Measurements from ENCODE around the gene BRCC3.

The BRCC3 gene

DNA sequence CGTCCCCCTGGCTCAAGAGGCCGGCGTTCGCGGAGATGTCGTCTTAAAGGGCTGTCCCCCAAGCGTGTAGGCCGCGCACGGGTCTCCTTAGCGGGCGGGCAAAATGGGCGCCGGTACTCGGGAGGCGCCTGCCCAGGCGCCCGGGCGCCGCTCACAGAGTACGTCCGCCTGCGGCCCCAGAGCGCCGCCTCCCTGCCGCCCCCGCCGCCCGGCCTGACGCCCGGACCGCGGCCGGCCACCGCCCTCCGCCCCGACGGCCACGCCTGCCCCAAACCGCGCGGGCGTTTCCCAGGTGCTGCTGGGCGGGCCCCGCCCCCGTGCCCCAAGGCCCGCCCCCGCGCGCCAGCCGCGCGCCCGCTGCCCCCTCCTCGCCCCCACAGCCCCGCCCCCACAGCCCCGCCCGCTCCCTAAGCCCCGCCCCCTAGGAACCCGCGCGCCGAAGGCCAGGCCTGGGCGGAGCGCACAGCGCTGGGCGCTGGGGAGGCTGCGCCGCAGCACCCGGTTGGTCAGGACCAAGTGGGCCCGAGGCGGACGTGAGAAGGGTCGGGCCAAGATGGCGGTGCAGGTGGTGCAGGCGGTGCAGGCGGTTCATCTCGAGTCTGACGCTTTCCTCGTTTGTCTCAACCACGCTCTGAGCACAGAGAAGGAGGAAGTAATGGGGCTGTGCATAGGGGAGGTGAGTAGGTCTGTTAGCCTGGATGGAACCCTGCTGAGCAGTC is at the start of gene BRCC3, which contains the start of the genes CMC4 and MTCP1:
TSS of gene BRCC3 (plus strand) at position 534 of the 719 bp plus-strand sequence. CDS start at position 554, 20 bp downstream.
TSS of gene CMC4 (minus strand) at position 162 of the 719 bp plus-strand sequence. CDS start 7,113 bp downstream, outside the sequence.
TSS of gene MTCP1 (minus strand) at position 162 of the 719 bp plus-strand sequence. CDS start 5,126 bp downstream, outside the sequence.
- no peak for DNase-seq (ENCODE audit: low read depth, low spot score)

DNA sequence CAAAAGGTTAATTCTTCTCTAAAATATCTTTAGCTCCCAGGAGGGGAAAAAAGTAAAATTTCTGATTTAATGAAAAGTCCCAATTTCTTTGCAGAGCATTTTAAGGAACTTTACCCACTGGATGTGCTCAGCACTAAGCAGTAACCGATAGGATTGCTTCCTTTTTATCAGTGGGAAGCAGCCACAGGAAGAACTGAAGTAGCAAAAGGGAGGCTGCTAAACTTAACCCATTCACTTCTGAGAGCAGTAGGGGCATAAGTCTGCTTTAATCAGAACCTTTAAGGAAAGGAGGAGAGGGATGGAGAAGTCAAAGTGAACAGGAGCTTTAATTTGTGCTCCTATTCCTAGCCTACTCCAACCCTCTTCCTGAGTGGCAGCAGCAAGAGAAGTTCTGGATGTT is 48.7 kb upstream of the BRCC3 start, which contains the start of gene F8:
TSS of gene F8 (minus strand) at position 139 of the 400 bp plus-strand sequence. CDS start 171 bp downstream, outside the sequence.
- no peak for DNase-seq (ENCODE audit: low read depth, low spot score)

DNA sequence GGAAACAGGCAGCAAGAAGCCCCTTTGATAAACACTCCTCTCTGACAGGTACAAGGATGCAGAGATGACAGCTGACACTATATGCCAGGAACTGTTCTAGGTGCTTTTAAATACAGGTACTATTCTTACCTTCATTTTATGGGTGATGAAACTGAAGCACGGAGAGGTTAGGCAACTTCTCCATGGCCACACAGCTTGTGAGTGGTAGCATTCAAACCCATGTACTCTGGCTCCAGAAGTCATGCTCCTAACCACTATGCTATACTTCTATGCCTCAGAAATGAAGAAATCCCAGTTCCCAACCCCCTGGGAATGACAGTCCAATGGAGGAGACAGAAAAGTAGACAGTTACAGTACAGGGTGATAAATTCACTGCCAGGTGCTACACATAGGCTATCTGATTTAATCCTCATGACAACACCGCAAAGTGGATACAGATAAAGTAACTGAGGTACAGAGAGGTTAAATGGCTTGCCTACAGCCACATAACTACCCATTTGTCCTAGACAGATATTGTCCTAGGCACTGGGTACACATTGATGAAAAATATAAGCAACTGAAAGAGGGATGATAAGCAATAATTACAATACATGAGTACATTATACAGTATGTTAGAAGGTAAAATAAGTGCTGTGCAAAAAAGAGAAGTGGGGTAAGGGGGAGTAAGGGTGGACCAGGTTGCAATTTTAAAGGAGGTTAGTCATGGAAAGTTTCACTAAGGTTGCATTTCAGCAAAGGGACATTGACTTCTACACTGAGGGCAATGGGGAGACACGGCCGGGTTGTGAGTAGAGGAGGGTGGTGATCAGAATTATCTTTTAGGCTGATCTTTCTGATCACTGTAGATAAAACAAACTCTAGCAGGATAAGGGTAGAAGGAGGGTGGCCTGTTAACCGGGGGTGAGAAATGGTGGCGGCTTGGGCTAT is 47.1 kb upstream of the BRCC3 start:
- no peak for DNase-seq (ENCODE audit: low read depth, low spot score)

DNA sequence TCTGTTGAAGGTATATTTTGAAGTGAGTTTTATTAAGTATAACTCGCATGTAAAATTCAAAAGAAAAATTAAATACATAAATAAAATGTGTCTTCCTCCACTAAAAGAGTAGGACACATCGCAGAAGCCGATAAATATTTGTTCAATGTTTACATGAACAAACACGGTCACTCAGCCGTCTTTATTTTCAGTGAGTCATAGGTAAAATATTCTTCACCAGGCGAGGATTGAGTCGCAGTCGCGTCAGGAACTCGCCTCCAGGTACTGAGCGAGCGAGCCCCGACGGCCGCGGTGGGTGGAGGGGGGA is 44.9 kb upstream of the BRCC3 start:
- no peak for DNase-seq (ENCODE audit: low read depth, low spot score)

DNA sequence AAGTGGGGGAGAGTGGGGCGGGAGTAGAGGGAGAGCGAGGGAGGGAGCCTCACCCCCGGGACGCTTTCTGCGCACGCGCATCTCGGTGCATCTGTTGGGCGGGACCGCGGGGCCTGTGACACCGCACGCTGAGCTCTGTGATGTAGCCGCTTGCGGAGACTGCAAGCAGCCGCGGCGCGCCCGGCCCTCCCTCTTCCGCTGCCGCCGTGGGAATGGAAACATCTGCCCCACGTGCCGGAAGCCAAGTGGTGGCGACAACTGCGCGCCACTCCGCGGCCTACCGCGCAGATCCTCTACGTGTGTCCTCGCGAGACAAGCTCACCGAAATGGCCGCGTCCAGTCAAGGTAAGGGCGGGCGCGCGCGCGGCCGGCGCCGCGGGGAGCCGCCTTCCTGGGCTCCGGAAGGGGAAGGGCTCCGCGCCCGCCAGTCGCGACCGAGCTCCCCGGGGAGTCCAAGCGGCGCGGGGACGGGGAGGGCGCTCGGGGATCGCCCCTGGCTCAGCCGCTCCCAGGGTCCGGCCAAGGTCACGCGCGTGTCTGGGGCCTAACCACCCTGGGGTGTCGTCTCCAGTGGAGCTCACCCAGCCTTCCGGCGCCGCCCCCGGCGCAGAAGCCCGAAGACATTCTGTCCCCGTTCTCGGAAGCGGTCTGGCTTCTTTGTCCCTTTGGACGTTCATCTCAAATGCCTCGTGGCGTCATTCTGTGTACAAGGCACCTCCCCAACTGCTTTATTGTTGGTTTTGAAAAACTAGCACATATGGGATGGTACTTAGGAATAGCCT is 44.4 kb upstream of the BRCC3 start, which contains the start of gene FUNDC2:
TSS of gene FUNDC2 (plus strand) at position 118 of the 782 bp plus-strand sequence. CDS start at position 213, 95 bp downstream.
- peak; percentile 82 for DNase-seq (ENCODE audit: low read depth, low spot score)

DNA sequence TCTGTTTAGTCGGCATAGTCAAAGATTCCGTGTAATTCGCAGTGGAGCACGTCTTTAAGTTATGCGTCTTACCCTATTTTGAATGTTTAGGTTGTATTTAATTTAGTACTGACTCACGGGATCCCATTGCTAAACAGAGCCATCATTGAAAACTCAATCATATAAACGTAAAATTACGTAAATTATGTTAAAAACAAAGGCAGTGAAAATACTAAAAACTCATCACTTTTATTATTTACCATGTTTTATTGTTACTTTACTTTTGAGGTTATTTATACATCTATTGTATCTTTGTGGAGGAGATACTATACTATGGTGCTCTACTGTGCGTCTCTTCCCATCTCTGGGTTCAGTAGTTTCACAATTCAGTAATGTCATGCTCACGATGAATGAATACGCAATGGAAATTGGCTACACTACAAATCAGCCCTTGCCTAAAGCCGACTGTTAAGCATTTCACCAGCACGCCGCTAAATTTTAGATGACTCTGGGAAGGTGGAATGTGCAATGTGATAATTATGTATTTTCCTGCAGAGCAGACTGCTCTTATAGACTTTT is 43.7 kb upstream of the BRCC3 start:
- DNase-seq (ENCODE audit: low read depth, low spot score): peak; percentile 18

DNA sequence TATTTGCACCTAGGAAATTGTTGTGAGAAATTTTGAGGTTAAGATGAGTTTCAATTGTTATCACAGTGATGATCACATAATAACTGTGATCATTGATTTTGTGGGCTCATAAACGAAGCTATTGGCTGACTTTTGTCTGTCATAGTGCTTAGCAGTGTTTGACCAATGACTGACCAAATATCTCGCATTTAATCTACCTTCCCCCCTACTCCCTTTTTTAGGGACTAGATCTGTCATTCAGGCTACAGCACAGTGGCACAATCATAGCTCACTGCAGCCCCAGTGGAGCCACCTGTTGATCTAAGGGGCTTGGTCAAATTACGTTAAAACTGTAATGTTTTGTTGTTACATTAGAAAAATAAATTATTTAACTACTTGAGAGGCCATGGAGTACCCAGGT is 43.2 kb upstream of the BRCC3 start:
- no peak for DNase-seq (ENCODE audit: low read depth, low spot score)

DNA sequence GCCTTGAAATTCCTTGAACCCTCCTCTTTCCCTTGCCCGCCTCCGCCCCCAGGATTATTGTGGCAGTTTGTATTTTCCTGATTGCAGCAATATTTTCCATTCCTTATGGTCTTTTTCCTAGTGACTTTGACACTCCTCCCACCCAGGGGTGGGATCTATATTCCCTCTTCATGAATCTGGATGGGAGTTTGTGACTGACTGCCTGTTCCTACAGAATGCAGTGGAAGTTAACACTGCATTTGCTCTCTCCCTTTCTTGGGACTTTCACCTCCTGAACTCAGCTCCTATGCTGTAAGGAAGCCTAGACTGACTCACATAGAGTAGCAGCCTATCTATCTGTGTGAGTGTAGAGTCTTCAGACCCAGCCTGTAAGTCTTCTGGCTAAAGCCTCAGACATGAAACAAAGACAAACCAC is 42.4 kb upstream of the BRCC3 start:
- DNase-seq (ENCODE audit: low read depth, low spot score): no peak

DNA sequence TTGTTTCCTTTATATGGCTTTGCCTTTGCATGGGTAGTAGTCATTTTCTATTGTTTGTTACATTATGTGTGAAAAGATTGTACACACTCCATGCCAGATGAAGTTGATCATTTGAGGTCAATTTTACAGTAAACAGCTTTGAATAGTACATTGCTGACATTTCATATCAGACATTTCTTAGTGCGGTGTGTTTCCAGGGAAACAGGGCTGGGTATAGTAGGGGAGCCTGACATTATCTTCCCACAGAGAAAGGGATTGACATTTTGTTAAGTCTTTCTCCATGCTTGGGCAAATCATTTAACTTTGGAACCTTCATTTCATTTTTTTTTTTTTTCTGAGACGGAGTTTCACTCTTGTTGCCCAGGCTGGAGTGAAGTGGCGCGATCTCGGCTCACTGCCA is 39.7 kb upstream of the BRCC3 start:
- DNase-seq (ENCODE audit: low read depth, low spot score): no peak

DNA sequence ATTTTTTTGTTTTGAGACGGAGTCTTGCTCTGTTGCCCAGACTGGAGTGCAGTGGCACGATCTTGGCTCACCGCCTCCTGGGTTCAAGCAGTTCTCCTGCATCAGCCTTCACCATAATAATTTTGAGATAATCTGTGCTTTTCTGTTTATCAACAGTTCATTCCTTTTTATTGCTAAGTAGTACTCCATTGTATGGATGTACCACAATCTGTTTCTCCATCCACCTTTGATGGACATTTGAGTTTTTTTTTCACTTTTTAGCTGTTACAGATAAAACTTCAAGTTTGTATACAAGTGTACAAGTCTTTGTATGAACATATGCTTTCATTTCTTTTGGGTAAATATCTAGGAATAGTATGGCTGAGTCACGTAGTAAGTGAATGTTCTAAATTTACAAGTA is 35.6 kb upstream of the BRCC3 start:
- DNase-seq (ENCODE audit: low read depth, low spot score): no peak

DNA sequence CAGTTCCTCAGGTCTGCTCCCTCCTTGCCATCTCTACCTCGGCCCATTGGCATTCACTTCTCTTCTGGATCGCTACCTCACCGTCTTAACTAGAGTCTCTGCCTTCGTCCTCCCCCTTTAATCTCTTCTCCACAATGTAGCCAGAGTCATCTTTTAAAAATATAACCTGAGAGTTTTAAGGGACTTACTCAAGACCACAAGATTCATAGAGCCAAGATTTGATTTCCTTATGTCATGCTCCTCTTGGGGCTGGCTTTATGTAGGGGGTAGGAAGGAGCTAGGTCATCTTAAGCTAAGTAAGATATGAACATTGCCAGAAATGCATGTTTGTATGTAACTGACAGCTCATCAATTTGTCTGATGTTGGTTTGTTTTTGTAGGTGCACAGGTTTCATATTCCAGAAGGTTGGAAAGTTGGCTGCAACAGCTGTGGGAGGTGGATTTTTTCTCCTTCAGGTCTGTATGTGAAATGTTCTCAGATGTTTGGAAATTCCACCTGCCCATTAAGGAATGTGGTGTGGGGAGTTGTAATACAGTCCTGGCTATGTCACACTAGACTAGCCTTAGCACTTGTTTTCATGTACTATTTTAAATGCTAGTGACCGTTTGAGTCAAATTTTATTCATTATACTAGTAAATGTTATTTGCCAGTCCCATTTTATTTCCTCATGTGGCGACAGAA is 25.0 kb upstream of the BRCC3 start:
- no peak for DNase-seq (ENCODE audit: low read depth, low spot score)

DNA sequence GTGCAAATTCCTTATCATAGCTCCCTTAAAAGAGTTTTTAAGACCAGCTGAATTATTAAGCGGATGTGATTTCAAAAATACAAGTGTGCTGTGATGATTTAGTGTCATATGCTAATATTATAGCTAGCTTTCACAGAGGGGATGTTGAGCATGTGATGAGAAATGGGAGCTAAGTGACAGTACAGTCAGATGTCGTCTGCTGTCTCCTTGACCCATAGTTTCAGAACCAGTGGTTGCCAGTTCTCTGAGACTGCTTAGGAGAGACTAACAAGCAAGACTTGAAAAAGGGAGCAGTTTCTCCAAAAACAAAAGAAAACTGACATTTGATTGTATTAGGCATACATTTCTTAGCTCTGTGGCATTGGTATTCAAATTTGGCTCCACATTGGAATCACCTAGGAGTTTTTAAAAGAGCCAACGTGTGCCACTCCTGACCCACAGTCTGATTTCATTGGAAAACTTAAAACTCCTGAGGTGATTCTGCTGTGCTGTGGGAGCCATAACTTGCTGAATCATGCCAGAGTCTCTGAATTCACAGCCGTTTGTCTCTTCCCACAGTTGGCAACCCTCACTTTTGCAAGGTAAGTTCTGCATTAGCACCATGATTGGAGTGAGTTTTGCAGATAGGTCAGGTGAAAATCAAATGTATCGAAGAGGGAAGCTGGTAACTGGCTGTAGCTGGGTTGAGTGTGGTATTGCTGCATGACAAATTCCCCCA is 24.3 kb upstream of the BRCC3 start:
- DNase-seq (ENCODE audit: low read depth, low spot score): no peak

DNA sequence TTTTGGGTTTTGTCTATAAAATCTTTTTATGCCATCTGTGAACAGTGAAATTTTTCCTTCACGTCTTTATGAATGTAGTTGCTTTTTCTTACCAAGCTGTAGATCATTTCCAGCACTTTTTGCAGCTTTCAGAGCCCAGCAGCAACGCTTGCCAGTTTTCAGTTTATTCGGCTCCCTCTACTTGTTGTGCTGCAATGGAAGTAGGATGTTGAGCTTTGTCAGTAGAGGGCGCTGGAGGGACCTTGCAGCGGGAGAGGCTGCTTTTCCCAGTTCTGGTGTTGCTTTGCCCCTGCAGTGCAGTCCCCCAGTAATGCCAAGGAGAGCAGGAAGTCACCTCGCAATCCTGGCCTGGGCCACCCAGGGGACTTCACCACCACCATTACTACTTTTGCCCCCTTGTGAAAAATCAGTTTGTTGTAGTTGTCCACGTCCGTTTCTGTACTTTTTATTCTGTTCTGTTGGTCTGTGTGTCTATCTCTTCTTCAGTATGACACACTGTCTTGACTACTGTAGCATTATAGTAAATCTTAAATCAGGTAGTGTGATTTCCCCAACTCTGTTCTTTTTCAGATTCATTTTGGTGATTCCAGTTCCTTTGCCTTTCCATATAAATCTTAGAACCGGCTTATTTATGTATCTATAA is 22.2 kb upstream of the BRCC3 start:
- DNase-seq (ENCODE audit: low read depth, low spot score): no peak

DNA sequence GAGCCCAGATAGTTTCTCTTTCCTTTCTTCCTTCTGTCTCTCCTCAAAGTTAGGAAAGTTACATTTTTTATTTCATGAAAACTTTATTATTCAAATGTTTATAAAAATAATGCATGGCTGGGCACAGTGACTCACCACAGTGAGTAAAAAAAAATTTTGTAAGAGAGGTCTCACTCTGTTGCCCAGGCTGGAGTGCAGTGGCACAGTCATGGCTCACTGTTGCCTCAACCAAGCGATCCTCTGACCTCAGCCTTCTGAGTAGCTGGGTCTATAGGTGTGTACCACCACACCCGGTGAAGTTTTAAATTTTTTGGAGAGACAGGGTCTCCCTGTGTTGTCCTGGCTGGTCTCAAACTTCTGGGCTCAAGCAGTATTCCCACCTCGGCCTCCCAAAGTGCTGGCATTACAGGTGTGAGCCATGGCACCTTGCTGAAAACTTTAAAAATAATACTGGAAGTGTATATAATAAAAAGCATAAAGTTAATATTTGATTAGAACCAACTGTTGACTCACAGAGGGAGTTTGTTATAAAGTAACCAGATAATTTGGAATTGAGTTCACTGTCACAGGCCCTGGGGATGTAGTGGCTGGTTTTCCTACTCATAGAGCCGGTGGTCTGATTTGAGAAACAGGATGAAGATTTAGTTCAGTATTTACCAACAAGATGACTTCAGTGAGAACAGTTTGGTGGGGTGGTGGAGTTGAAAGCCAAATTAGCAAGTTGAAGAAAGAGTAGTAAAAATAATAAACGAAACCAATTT is 18.4 kb upstream of the BRCC3 start:
- DNase-seq (ENCODE audit: low read depth, low spot score): no peak

DNA sequence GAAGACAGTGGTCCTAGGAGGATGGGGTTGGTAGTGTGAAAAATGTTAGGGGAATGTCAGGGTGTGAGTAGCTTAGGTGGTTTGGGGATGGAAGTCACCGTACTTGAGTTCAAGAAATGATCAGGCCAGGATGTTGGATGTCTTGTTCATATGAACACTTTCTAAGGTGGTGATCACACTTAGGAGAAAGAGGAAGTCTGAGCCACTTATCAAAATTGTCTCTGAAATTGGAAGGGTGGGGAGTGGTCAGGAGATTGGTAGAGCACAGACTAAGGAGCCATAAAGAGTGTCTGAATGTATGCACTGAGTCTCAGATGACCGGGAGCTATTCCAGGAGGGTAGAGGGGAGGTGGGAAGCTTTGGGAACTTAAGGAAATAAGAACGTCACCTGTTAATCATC is 17.7 kb upstream of the BRCC3 start:
- DNase-seq (ENCODE audit: low read depth, low spot score): no peak

DNA sequence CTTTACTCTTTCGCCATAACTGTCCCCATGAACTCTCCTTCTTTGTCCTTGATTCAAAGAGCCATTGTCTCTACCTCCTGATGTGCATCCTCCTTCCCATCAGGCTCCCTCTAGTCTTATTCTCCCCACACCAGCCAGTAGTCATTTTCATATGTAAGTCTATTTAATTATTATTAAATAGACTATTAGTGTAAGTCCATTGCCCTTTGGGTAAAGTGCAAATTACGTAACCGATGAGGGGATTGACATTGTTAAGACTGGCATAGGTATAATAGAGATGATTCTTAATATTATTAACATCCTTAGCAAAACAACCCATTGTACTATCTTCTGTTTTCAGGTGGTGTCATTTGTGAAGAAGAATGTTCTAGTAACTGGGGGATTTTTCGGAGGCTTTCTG is 17.1 kb upstream of the BRCC3 start:
- no peak for DNase-seq (ENCODE audit: low read depth, low spot score)

DNA sequence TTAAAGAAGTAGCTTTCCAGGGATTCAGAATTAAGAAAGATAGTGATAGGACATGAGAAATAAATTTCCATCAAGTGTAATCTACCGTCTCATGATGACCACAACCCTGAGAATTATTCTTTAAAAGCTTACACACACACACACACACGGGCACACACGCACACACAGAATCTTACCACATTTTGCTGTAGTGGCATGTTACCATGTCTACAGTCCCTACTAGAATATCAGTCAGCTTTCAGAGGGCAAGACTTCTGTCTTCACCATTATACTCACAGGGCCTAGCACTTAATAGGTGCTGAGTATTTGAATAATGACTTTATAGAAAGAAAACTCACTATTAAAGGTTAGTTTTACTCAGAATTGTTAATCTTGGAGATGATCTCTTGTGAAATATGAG is 15.8 kb upstream of the BRCC3 start:
- no peak for DNase-seq (ENCODE audit: low read depth, low spot score)

DNA sequence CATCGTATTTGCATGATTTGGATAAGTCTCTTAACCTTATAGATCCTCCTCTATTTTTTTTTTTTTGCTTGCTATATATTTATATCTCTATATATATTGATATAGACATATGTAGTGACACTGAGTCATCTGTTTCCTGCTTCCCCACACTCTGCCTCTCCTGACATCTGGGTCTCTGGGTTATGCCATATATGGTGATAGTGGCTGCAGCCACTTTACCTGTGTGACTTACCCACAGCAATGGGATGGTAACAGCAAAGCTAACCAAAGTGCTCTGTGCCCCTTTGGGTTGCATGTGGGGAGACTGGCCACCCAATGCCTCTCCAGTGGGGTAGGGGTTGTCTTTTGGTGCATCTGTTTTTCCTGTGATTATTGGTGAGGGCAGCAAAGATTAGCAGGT is 14.8 kb upstream of the BRCC3 start:
- no peak for DNase-seq (ENCODE audit: low read depth, low spot score)
